GM19438 (cell line): ENCODE data around the gene CHST1.

Experiments used
- ATAC-seq: cut with Tn5 transposase; IDR thresholded peaks from one replicate; pipeline ENCODE4 v1.9.1; 2021; ENCODE audit warnings: low read depth; ENCODE audit not compliant: unreplicated experiment

CHST1 gene

DNA sequence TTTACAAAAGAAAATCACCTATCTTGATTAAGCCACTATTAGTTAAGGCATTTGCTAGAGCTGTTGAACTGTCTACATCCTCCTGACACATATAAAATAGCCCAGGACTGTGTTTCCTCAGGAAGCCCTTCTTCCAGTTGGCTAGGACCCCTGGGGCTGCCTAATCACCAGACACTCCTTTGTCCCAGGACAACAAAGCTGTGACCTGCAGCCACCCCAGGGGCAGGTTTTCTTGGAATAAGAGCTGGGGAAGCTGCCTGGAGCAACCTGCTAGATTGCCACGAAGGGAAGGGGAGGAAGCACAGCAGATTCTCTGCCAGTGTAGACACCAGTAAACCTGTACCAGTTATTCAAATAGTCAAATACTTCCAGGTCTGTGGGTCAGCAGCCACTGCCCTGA lies 17.6 kb downstream of the CHST1 start:
- ATAC-seq = no peak

DNA sequence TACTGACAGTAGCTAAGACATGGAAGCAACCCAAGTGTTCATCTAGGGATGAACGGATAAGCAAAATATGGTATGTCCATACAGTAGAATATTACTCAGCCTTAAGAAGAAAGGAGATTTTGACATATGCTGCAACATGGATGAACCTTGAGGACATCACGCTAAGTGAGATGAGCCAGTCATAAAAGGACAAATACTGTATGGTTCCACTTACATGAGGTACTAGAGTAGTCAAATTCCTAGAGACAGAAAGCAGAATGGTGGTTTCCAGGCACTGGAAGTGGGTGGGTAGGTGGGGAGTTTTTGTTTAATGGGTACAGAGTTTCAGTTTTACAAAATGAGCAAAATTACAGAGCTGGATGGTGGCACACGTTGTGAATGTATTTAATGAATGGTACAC lies 18.1 kb downstream of the CHST1 start:
- no peak for ATAC-seq

- ATAC-seq = no peak
Measured at GRCh38 chr11:45646275-45646927, 19.0 kb downstream of the CHST1 start.

GRCh38 chr11:45644981-45645889 lies 20.2 kb downstream of the CHST1 start:
- ATAC-seq = no peak

DNA sequence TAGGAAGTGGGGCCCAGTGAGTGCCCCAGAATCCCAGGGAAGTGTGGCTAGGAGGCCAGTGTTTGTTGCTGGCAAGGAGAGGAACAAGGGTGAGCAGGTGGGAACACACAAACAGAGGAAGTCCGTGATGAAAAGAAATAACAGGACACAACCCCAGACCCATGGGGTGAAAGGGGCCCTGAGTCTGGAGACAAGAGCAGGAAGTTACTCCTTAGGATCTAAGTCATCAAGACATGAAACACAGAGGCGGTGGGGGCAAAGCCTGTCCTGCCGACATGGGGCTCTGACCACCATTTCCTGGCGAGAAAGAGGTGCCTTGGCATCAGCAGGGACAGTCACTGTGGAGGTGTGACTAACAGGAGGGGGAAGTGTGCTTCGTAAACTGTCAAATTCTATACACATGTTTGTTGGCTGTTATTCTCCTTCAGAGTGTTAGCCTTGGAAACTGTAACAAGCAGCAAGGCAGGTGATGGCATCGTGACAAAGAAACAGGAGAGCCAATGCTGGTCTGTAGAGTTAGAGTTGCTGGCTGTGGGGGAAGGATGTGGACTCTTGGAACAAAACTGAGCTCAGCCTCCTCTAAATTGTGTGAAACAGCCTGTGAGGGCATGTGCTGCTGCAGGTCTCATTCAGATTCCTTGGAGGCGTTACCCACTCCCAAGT lies 21.7 kb downstream of the CHST1 start:
- ATAC-seq = no peak

GRCh38 chr11:45641961-45642360 lies 23.5 kb downstream of the CHST1 start:
- no peak for ATAC-seq

- no peak for ATAC-seq
Measured at GRCh38 chr11:45638051-45638450, 27.4 kb downstream of the CHST1 start.

DNA sequence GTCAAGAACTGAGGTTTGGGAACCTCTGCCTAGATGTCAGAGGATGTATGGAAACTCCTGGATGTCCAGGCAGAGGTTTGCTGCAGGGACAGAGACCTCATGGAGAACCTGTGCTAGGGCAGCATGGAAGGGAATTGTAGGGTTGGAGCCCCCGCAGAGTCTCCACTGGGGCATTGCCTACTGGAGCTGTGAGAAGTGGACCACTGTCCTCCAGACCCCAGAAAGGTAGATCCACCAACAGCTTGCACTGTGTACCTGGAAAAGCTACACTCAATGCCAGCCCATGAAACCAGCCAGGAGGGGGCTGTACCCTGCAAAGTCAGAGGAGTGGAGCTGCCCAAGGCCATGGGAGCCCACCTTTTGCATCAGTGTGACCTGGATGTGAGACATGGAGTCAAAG lies 29.5 kb downstream of the CHST1 start:
- no peak for ATAC-seq

- ATAC-seq = no peak
Measured at GRCh38 chr11:45625611-45626010, 39.8 kb downstream of the CHST1 start.

- ATAC-seq = no peak
Measured at GRCh38 chr11:45624095-45624494, 41.3 kb downstream of the CHST1 start.

DNA sequence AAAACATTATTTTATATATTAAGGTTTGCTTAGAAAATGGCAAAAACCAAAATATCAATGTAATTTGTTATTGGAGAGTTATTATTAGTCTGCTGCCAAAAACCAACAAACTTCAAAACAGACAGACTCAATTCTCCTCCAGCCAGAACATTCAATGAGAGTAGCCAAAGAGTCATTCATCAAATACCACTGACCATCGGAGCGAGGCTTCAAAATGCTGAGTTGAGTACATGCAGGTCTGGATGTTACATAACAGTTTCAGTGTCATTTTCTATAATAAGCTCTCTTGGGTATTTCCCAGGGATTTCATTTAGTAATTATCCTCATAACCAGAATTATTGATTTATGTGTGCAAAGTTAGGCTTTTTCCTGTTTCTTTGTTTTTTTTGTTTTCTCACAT lies 42.6 kb downstream of the CHST1 start:
- ATAC-seq = no peak

GRCh38 chr11:45622283-45622682 lies 43.1 kb downstream of the CHST1 start:
- ATAC-seq = no peak

GRCh38 chr11:45621588-45621987 lies 43.8 kb downstream of the CHST1 start:
- no peak for ATAC-seq

DNA sequence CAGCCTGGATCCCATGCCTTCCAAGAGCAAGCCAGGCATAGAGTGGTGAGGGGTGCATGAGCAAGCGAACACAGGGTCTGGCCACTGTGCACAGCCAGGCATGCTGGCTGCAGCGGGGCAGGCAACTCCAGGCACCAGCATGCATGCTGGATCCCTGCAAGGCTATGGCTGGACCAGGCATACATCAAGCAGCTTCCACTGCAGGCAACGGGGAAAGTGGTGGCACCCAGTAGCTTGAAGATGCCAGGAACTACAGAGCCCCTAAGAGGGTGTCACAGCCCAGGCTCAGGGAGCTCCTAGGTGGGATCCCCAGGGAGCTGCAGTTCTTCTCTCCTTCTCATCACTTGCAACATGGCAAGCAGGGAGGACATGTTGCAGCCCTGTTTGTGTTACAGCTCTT lies 45.2 kb downstream of the CHST1 start:
- ATAC-seq = no peak

GRCh38 chr11:45618897-45619296 lies 46.5 kb downstream of the CHST1 start:
- no peak for ATAC-seq

DNA sequence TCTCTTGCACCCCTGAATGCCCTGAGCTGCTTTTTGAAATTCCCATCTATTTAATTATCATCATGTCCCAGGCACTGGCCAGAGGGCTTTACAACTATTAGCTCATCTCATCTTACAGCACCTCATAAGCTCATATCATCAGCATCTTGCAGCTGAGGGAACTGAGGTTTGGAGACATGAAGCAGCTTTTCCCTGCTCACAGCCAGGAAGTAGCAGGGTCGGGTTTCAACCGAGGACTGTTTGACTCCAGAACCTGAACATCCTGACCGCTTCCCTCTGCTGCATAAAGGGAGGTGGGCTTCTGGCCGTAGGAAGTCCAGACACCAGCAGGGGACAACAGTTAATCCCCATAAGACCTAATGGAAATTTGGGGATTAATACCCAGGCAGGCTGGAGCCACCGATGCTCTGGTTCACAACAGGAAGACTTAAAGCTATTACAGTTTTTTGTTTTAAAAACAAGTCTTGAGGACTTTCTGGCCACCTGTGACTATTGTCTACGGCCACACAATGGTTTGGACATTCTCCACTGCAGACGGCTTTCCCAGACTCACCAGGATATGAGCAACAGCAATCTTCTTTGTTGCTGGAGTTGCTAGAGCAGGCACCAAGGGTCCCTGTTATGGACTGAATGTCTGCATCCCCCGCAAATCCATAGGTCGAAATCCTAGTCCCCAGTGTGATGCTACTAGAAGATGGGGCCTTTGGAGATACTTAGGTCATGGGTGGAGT lies 47.4 kb downstream of the CHST1 start:
- no peak for ATAC-seq

DNA sequence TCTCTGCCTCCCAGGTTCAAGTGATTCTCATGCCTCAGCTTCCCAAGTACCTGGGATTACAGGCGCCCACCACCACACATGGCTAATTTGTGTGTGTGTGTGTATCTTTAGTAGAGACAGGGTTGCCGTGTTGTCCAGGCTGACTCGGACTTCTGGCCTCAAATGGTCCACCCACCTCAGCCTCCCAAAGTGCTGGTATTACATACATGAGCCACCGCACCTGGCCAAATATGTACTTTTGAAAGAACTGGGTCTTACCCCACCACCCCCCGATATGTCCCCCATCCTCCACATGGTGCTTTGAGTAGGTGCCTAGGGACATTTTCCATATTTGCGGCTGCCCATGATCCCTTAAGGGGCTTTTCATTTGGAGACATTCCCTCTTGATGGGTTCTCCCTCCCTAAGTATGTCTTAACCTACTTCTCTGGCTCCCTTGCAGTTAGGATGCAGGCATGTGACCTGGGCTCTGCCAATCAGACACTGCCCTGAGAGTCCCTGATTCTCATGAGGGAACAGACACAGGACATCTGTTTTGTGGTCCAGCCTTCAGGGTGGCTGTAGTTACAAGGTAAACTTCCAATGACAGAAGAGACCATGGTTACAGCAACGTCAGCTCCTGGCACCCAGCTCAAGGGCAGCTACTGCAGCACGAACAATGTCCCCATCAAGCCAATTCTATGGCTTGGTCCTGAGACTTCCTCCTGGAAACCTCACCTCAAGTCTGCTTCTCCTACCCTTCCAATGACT lies 48.4 kb downstream of the CHST1 start:
- ATAC-seq = no peak

- ATAC-seq = no peak
Measured at GRCh38 chr11:45615182-45615792, 50.1 kb downstream of the CHST1 start.

GRCh38 chr11:45614196-45614828 lies 51.1 kb downstream of the CHST1 start:
- ATAC-seq = no peak
